Stimulated activated CD4-positive, alpha-beta T cell treated with anti-CD3 and anti-CD28 coated beads, Interleukin-4, amount 100 ng/mL, for 4 hours (primary cell): ENCODE data around the gene PHGDH.

Experiments used
- DNase-seq, 2 experiments: peaks; one replicate each; pipeline ENCODE4 v3.0.0-alpha.2; 2020

The PHGDH gene

GRCh38 chr1:119732465-119733168, 20.9 kb downstream of the PHGDH start:
- no peak for DNase-seq

GRCh38 chr1:119733754-119734153, 22.0 kb downstream of the PHGDH start:
- DNase-seq = no peak

- no peak for DNase-seq
Measured at GRCh38 chr1:119735217-119735616, 23.5 kb downstream of the PHGDH start.

- DNase-seq = no peak
Measured at GRCh38 chr1:119736649-119737039, 24.9 kb downstream of the PHGDH start.

GRCh38 chr1:119737040-119737682, 25.4 kb downstream of the PHGDH start:
- no peak for DNase-seq

- no peak for DNase-seq
Measured at GRCh38 chr1:119738100-119738720, 26.5 kb downstream of the PHGDH start.

GRCh38 chr1:119739150-119739549, 27.4 kb downstream of the PHGDH start:
- DNase-seq = no peak

- DNase-seq = no peak
Measured at GRCh38 chr1:119740261-119740660, 28.5 kb downstream of the PHGDH start.

GRCh38 chr1:119740896-119741780, 29.4 kb downstream of the PHGDH start:
- DNase-seq = no peak

GRCh38 chr1:119742202-119742601, 30.5 kb downstream of the PHGDH start:
- no peak for DNase-seq

- no peak for DNase-seq
Measured at GRCh38 chr1:119742677-119743076, 30.9 kb downstream of the PHGDH start.

- DNase-seq = no peak
Measured at GRCh38 chr1:119743308-119743707, 31.6 kb downstream of the PHGDH start.

- DNase-seq = peak; percentile 28 to 30
Measured at GRCh38 chr1:119743776-119744597, 32.3 kb downstream of the PHGDH start.

- DNase-seq = no peak
Measured at GRCh38 chr1:119744598-119744942, 32.8 kb downstream of the PHGDH start.

- no peak for DNase-seq
Measured at GRCh38 chr1:119745034-119745433, 33.3 kb downstream of the PHGDH start.

GRCh38 chr1:119747451-119747850, 35.7 kb downstream of the PHGDH start:
- no peak for DNase-seq

GRCh38 chr1:119748040-119748439, 36.3 kb downstream of the PHGDH start:
- DNase-seq = no peak

GRCh38 chr1:119752592-119752991, 40.9 kb downstream of the PHGDH start:
- no peak for DNase-seq

GRCh38 chr1:119758584-119758983, 46.9 kb downstream of the PHGDH start:
- DNase-seq = no peak

GRCh38 chr1:119762409-119762808, 50.7 kb downstream of the PHGDH start:
- DNase-seq = no peak

- no peak for DNase-seq
Measured at GRCh38 chr1:119762953-119763352, 51.2 kb downstream of the PHGDH start.

GRCh38 chr1:119764220-119764619, 52.5 kb downstream of the PHGDH start:
- DNase-seq = no peak
